MG63 (cell line): Measurements from ENCODE around the gene MYH1. TPM values are rescaled to one million over a fixed set of nuclear protein-coding genes. Genes with fewer than 3 reads are reported as not detected.

Source experiments
- total RNA-seq: library from RNA; depleted of rRNA; stranded (reverse); fragments of >200 nt; shearing (Covaris generic); gene quantifications from 2 replicates; pipeline ENCODE4 v1.2.3, GENCODE V29; 2014; ENCODE audit warnings: low replicate concordance; rRNA removed

MYH1 gene
- total RNA-seq, 1 experiment from 2014 or later, result not detected

Other genes with a start within 250 kb of the MYH1 start
- 0.03 TPM in 1 of 2 replicates, not detected in the other for gene MYH13, start 145.5 kb downstream of the MYH1 start, total RNA-seq
- not detected in 2 replicates for gene MYH8, start 96.6 kb downstream of the MYH1 start, total RNA-seq
- not detected in 2 replicates for gene MYH4, start 49.0 kb downstream of the MYH1 start, total RNA-seq
- 0.23 and 0.49 TPM in 2 replicates for gene MYH2, start 31.1 kb upstream of the MYH1 start, total RNA-seq
- gene MYH3, start 138.8 kb upstream of the MYH1 start, total RNA-seq, result 0.02 and 1.2 TPM in 2 replicates
- gene SCO1, start 179.0 kb upstream of the MYH1 start, total RNA-seq, result 40.4 and 44.7 TPM in 2 replicates
- 5.3 and 12.5 TPM in 2 replicates for gene ADPRM, start 179.1 kb upstream of the MYH1 start, total RNA-seq
- 0.57 and 2.4 TPM in 2 replicates for gene TMEM220, start 211.5 kb upstream of the MYH1 start, total RNA-seq